H9 (cell line): ENCODE measurements around the gene RCN2. TPM values are rescaled to one million over a fixed set of nuclear protein-coding genes. Genes with fewer than 3 reads are reported as not detected.

ENCODE experiments used
- DNase-seq: peaks from one replicate; pipeline ENCODE4 v3.0.0-alpha.2; 2017
- H2AFZ ChIP-seq: one replicate; pipeline ENCODE4 v1.6.1; 2013; ENCODE audit warnings: mild to moderate bottlenecking, low read length, control low read depth, moderate library complexity
- H2AK5ac ChIP-seq: 2 replicates; pipeline ENCODE4 v1.6.1; 2013; ENCODE audit warnings: low read length, control low read depth, mixed read lengths; ENCODE audit not compliant: insufficient read length
- H2BK120ac ChIP-seq: one replicate; pipeline ENCODE4 v1.6.1; 2013; ENCODE audit warnings: low read depth, mild to moderate bottlenecking, low read length, control low read depth, inconsistent platforms; ENCODE audit not compliant: poor library complexity, severe bottlenecking
- H2BK12ac ChIP-seq: 2 replicates; pipeline ENCODE4 v1.6.1; 2013; ENCODE audit warnings: low read length, control low read depth, mixed read lengths, low read depth; ENCODE audit not compliant: insufficient read length
- H2BK15ac ChIP-seq: 2 replicates; pipeline ENCODE4 v1.6.1; 2013; ENCODE audit warnings: low read depth, low read length, control low read depth
- H2BK20ac ChIP-seq: one replicate; pipeline ENCODE4 v1.6.1; 2013; ENCODE audit warnings: low read depth, mild to moderate bottlenecking, low read length, control low read depth, inconsistent platforms; ENCODE audit not compliant: poor library complexity, severe bottlenecking
- H2BK5ac ChIP-seq: 2 replicates; pipeline ENCODE4 v1.6.1; 2013; ENCODE audit warnings: low read length, control low read depth, mixed read lengths; ENCODE audit not compliant: insufficient read length
- H3K14ac ChIP-seq: 2 replicates; pipeline ENCODE4 v1.6.1; 2013; ENCODE audit warnings: low read length, control low read depth; ENCODE audit not compliant: insufficient read depth
- H3K18ac ChIP-seq: 2 replicates; pipeline ENCODE4 v1.6.1; 2013; ENCODE audit warnings: low read depth, mild to moderate bottlenecking, mixed read lengths, low read length, control low read depth; ENCODE audit not compliant: insufficient read length
- H3K23ac ChIP-seq: 2 replicates; pipeline ENCODE4 v1.6.1; 2013; ENCODE audit warnings: low read length, control low read depth, mixed read lengths, low read depth; ENCODE audit not compliant: insufficient read length
- H3K23me2 ChIP-seq: 2 replicates; pipeline ENCODE4 v1.6.1; 2013; ENCODE audit warnings: low read depth, mild to moderate bottlenecking, mixed read lengths, low read length, control low read depth; ENCODE audit not compliant: insufficient read length, poor library complexity, severe bottlenecking
- H3K27ac ChIP-seq: 2 replicates; pipeline ENCODE4 v1.5.1; 2013; ENCODE audit warnings: low read length, control low read depth, mixed read lengths, low read depth; ENCODE audit not compliant: insufficient read length
- H3K27me3 ChIP-seq: 2 replicates; pipeline ENCODE4 v1.6.1; 2013; ENCODE audit warnings: low read length, control low read depth, inconsistent platforms; ENCODE audit not compliant: insufficient read depth
- H3K4ac ChIP-seq: 2 replicates; pipeline ENCODE4 v1.6.1; 2013; ENCODE audit warnings: low read depth, mild to moderate bottlenecking, control low read depth, inconsistent platforms, low read length, moderate library complexity
- H3K4me1 ChIP-seq: 2 replicates; pipeline ENCODE4 v1.6.1; 2013; ENCODE audit warnings: low read length, control low read depth, inconsistent platforms; ENCODE audit not compliant: insufficient read depth
- H3K4me2 ChIP-seq: 2 replicates; pipeline ENCODE4 v1.6.1; 2013; ENCODE audit warnings: low read length, control low read depth, mixed read lengths; ENCODE audit not compliant: insufficient read length, insufficient read depth
- H3K56ac ChIP-seq: 2 replicates; pipeline ENCODE4 v1.6.1; 2013; ENCODE audit warnings: low read depth, mild to moderate bottlenecking, mixed read lengths, low read length, control low read depth; ENCODE audit not compliant: insufficient read length
- H3K79me1 ChIP-seq: 2 replicates; pipeline ENCODE4 v1.6.1; 2013; ENCODE audit warnings: low read depth, mild to moderate bottlenecking, moderate library complexity, low read length, control low read depth, inconsistent platforms; ENCODE audit not compliant: insufficient read depth, poor library complexity, severe bottlenecking
- H3K79me2 ChIP-seq: 2 replicates; pipeline ENCODE4 v1.6.1; 2013; ENCODE audit warnings: low read length, control low read depth, inconsistent platforms; ENCODE audit not compliant: insufficient read depth
- H3K9ac ChIP-seq: 2 replicates; pipeline ENCODE4 v1.6.1; 2013; ENCODE audit warnings: low read length, control low read depth, mixed read lengths; ENCODE audit not compliant: insufficient read length; ENCODE audit errors: extremely low read depth
- H3K9me3 ChIP-seq: one replicate; pipeline ENCODE4 v1.6.1; 2013; ENCODE audit warnings: low read depth, low read length, inconsistent platforms; ENCODE audit not compliant: control insufficient read depth
- H3T11ph ChIP-seq: one replicate; pipeline ENCODE4 v1.6.1; 2013; ENCODE audit warnings: mild to moderate bottlenecking, low read length, control low read depth, inconsistent platforms
- H4K20me1 ChIP-seq: one replicate; pipeline ENCODE4 v1.6.1; 2013; ENCODE audit not compliant: control insufficient read depth, insufficient read length, insufficient read depth
- H4K5ac ChIP-seq: 2 replicates; pipeline ENCODE4 v1.6.1; 2013; ENCODE audit warnings: low read depth, mild to moderate bottlenecking, mixed read lengths, low read length, control low read depth; ENCODE audit not compliant: insufficient read length
- H4K8ac ChIP-seq: replicated peaks from 2 replicates; pipeline ENCODE4 v1.6.1; 2013; ENCODE audit warnings: low read length, control low read depth, mixed read lengths, low read depth; ENCODE audit not compliant: insufficient read length
- H4K91ac ChIP-seq: 2 replicates; pipeline ENCODE4 v1.6.1; 2013; ENCODE audit warnings: low read depth, mild to moderate bottlenecking, moderate library complexity, mixed read lengths, low read length, control low read depth; ENCODE audit not compliant: insufficient read length
- H3K27ac Mint-ChIP-seq, 3 experiments: 2 replicates in 2 of 3; 3 replicates in 1 of 3; pipeline ENCODE4 v1.8.0; 2020 to 2021; ENCODE audit warnings: mixed read lengths in 3 of 3, mild to moderate bottlenecking in 1 of 3, moderate library complexity in 1 of 3
- H3K27me3 Mint-ChIP-seq: 2 replicates; pipeline ENCODE4 v1.8.0; 2021; ENCODE audit warnings: low read depth, mild to moderate bottlenecking, moderate library complexity, mixed read lengths
- H3K36me3 Mint-ChIP-seq, 3 experiments: 2 replicates in 2 of 3; 3 replicates in 1 of 3; pipeline ENCODE4 v1.8.0; 2020 to 2021; ENCODE audit warnings: low read depth in 3 of 3, mixed read lengths in 3 of 3; ENCODE audit not compliant: insufficient read depth in 1 of 3
- H3K4me1 Mint-ChIP-seq, 2 experiments: 2 replicates each; pipeline ENCODE4 v1.8.0; 2020; ENCODE audit warnings: mixed read lengths in 2 of 2
- H3K4me3 Mint-ChIP-seq, 2 experiments: 2 replicates in 1 of 2; 3 replicates in 1 of 2; pipeline ENCODE4 v1.8.0; 2020 to 2021; ENCODE audit warnings: mild to moderate bottlenecking in 2 of 2, mixed read lengths in 2 of 2, moderate library complexity in 1 of 2
- H3K9me3 Mint-ChIP-seq, 2 experiments: 2 replicates in 1 of 2; 3 replicates in 1 of 2; pipeline ENCODE4 v1.8.0; 2020; ENCODE audit warnings: mild to moderate bottlenecking in 2 of 2, mixed read lengths in 2 of 2, moderate library complexity in 1 of 2
- CTCF ChIP-seq: fragments of 200-600 bp; sonication (generic); conservative IDR thresholded peaks from 3 replicates; pipeline ENCODE4 v1.8.0; 2021; ENCODE audit warnings: antibody characterized with exemption, mild to moderate bottlenecking
- WGBS: extraction: QIAGEN DNeasy Blood & Tissue Kit; methylation state at CpG from one replicate; pipeline ENCODE4 v1.1.7; 2013; ENCODE audit warnings: missing lambda C conversion rate, low lambda C conversion rate, mixed read lengths; ENCODE audit not compliant: insufficient read length; ENCODE audit errors: extremely low coverage; 5-methylcytosine and 5-hydroxymethylcytosine counted together
- total RNA-seq: library from RNA; stranded (reverse); gene quantifications from 2 replicates; pipeline ENCODE4 v1.2.1, GENCODE V29; 2021

Gene RCN2
- total RNA-seq, 1 experiment from 2014 or later = 139 TPM

DNA sequence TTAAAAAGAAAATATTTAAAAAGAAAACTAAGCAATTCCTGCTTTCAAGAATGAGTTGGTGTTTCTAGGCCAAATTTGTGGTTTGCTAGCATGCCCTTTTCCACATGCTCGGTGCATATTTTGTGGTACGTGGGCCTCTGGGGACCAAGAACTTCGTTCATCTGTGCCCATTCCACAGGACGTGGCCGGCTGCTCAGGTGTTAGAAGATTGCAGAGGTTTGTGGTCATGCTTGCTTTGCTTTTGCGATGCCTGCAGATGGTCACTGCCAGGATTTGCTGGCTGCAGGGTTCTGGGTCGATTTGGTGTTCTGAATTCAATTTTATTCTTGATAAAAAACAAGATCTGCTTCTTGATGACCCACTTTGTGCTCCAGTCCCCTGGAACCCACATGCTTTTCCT is 70.9 kb downstream of the RCN2 start:
- Mint-ChIP-seq H3K4me3 (no peak overlapping the region), H3K4me1 (no peaks in the 10 kb centered on the region), H3K27ac (no peak overlapping the region), H3K27me3 (peaks cover 2% of the 10 kb centered on the region), H3K9me3 (no peaks in the 10 kb centered on the region), H3K36me3 (no peaks in the 10 kb centered on the region)
- H3K9me3 ChIP-seq = no peaks in the 10 kb centered on the region
- no peaks in the 10 kb centered on the region for H3K27me3 ChIP-seq
- no peak overlapping the region for H3K4ac ChIP-seq
- DNase-seq = no peak
- no peak overlapping the region for H4K5ac ChIP-seq
- H2BK5ac ChIP-seq = no peak overlapping the region
- H3K27ac ChIP-seq = no peak overlapping the region
- H3T11ph ChIP-seq = no peak overlapping the region
- no peak overlapping the region for H3K56ac ChIP-seq
- H3K4me2 ChIP-seq = no peak overlapping the region
- H3K9ac ChIP-seq = no peak overlapping the region
- no peak overlapping the region for H2BK20ac ChIP-seq
- H3K23me2 ChIP-seq = no peaks in the 10 kb centered on the region
- no peak overlapping the region for H3K23ac ChIP-seq
- H3K4me1 ChIP-seq = no peaks in the 10 kb centered on the region
- H3K79me1 ChIP-seq = no peaks in the 10 kb centered on the region
- no CpG with 5 or more reads among the region's 7 CpGs for WGBS
- no peak overlapping the region for H3K18ac ChIP-seq
- no peaks in the 10 kb centered on the region for H4K20me1 ChIP-seq
- no peak overlapping the region for H4K8ac ChIP-seq
- H2AK5ac ChIP-seq = no peak overlapping the region
- no peak overlapping the region for H2AFZ ChIP-seq
- no peak overlapping the region for H2BK120ac ChIP-seq
- no peak overlapping the region for H2BK15ac ChIP-seq
- no peaks in the 10 kb centered on the region for H3K79me2 ChIP-seq
- no peak overlapping the region for H2BK12ac ChIP-seq
- no peak overlapping the region for H3K14ac ChIP-seq
- no peak overlapping the region for H4K91ac ChIP-seq
- no peak for TF ChIP-seq CTCF
